ENCODE data around the gene ZMAT5. TPM values are rescaled to one million over a fixed set of nuclear protein-coding genes. Genes with fewer than 3 reads are reported as not detected.

ZMAT5 gene
- polyA plus RNA-seq, 2 of the 4 experiments (the other 2 are of a cell fraction) = 13.0 to 13.3 TPM

DNA sequence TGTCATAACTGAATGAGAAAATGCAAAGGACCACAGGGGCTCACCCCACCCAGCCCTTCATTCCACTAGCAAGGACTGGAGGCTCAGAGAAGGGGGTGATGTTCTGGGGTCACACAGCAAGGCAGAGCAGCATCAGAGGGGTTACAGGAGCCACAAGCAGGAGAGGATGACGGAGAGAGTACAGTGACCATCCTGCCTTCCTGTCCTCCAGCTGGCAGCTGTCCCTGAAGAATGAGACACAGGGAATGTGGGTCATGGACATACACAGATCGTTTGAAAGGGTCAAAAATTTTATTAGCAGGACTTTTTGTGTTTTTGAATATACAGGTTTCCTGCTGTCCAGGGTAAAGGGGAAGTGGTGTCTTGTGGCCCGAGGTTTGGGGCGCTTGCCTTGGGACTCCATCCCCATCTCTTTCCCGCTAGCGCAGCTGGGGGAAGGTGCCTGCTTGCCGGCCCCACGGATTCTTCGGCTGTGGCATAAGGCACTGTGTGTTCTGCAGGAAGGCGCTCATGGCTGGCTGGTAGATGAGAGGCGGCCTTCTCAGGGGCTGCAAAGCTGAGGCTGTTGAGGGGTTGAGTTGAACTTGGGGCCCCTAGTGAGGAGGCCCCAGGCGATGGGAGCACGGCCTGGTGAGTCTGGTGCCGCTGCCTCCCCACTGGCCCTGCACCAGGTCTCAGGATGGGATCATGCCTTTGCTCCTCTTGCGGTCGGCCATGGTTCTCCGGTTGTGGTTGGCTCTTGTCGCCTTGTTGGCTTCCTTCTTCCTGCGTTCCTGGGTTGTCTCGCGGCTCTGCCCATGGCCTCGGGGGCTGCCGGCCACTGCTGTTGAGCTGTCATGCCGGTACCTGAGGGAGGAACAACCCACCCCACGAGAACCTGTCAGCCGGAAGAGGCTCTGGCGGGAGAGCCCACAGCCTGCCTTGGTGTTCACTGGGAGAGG lies 21.8 kb upstream of the ZMAT5 start:
- POLR2A ChIA-PET = no interaction called here
- H3K9me3 ChIP-seq = no peaks in the 10 kb centered on the region
- ATAC-seq = no peak
- 83% methylated on average over 10 of the region's 27 CpGs for WGBS (ENCODE audit: missing lambda C conversion rate)
- H3K27ac ChIP-seq = no peak overlapping the region
- DNase-seq (ENCODE audit: low read depth in 1 of 2, low spot score in 1 of 2) = no peak
- H3K4me1 ChIP-seq = no peaks in the 10 kb centered on the region
- H3K4me3 ChIP-seq = no peak overlapping the region
- no peak for FAIRE-seq
- CTCF ChIA-PET = no interaction called here
- no peak overlapping the region for H3K4me2 ChIP-seq
- TF ChIP-seq RNF2 (IDR thresholded peaks at IDR 0.05; ENCODE audit: borderline replicate concordance, low read depth) (no peak), JUN (IDR thresholded peaks at IDR 0.05) (no peak), CHD2 (IDR thresholded peaks at IDR 0.05; ENCODE audit: low read length, partially characterized antibody) (no peak), POLR2AphosphoS2 (conservative IDR thresholded peaks at IDR 0.05; ENCODE audit: low read length) (no peak), MAFK (IDR thresholded peaks at IDR 0.05; ENCODE audit: partially characterized antibody) (no peak), PHF8 (IDR thresholded peaks at IDR 0.05; ENCODE audit: borderline replicate concordance, low read depth) (no peak)
- TF ChIP-seq, protein P1, sequence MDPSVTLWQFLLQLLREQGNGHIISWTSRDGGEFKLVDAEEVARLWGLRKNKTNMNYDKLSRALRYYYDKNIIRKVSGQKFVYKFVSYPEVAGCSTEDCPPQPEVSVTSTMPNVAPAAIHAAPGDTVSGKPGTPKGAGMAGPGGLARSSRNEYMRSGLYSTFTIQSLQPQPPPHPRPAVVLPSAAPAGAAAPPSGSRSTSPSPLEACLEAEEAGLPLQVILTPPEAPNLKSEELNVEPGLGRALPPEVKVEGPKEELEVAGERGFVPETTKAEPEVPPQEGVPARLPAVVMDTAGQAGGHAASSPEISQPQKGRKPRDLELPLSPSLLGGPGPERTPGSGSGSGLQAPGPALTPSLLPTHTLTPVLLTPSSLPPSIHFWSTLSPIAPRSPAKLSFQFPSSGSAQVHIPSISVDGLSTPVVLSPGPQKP (IDR thresholded peaks at IDR 0.05; ENCODE audit: low read depth, low read length) = no peak

DNA sequence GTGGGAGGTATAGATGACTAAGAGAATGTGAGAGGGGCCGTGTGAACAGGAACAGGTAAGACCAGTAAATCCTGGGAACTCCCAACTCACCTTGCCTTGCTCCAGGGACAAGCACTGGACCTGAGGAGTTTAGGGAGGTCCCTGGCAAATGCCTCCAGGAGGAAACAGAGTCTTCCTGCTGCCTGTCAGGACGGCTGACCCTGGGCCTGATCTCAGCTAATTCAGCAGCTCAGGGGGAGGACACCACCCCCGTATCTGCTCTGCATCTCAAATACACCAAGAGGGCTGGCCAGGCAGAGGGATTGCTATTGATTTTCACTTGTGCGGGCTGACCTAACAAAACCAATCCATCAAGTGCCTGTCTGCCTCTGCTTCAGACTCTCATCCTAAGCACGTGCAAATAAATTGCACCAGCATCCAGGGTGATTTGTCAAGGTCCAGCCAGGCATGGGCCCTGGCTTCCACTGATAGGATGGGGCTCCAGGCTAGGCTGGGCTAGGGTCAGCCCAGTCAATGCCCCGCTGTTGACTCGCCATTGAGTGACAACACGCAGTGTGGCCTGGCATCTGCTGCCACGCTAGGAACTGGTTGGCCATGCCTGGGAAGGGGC lies 20.7 kb upstream of the ZMAT5 start:
- no peaks in the 10 kb centered on the region for H3K4me1 ChIP-seq
- 81% methylated on average over 8 of the region's 9 CpGs for WGBS (ENCODE audit: missing lambda C conversion rate)
- ATAC-seq = no peak
- H3K4me2 ChIP-seq = no peak overlapping the region
- POLR2A ChIA-PET = no interaction called here
- CTCF ChIA-PET = interaction anchor here (1.0 kb wide), 1 partner anchor 9 kb away, joined by 3 read pairs; no protein-coding TSS in a partner anchor
- H3K4me3 ChIP-seq = no peak overlapping the region
- no peaks in the 10 kb centered on the region for H3K9me3 ChIP-seq
- TF ChIP-seq NFE2L2 (conservative IDR thresholded peaks at IDR 0.05; ENCODE audit: low read length) = no peak
- TF ChIP-seq BHLHE40 (IDR thresholded peaks at IDR 0.05; ENCODE audit: low read depth, low read length) = no peak
- no peak for TF ChIP-seq GATA3 (IDR thresholded peaks at IDR 0.05; ENCODE audit: borderline replicate concordance)
- no peak for TF ChIP-seq RAD21 (conservative IDR thresholded peaks at IDR 0.05 in 1 of 2, IDR thresholded peaks at IDR 0.05 in 1 of 2)
- TF ChIP-seq RFX5 (IDR thresholded peaks at IDR 0.05) = no peak
- TF ChIP-seq SREBF2 (IDR thresholded peaks at IDR 0.05) = no peak
- TF ChIP-seq FOSL2 (IDR thresholded peaks at IDR 0.05) = no peak
- TF ChIP-seq FOSL2 (CRISPR knock-in tag; IDR thresholded peaks at IDR 0.05) = no peak
- TF ChIP-seq EHMT2 (IDR thresholded peaks at IDR 0.05; ENCODE audit: low read depth) = no peak
- TF ChIP-seq CBX2 (IDR thresholded peaks at IDR 0.05; ENCODE audit: borderline replicate concordance, low read depth) = no peak
- TF ChIP-seq CBX8 (IDR thresholded peaks at IDR 0.05) = no peak
- no peak for TF ChIP-seq TFCP2L1 (CRISPR knock-in tag; IDR thresholded peaks at IDR 0.05)
- TF ChIP-seq, protein P2, sequence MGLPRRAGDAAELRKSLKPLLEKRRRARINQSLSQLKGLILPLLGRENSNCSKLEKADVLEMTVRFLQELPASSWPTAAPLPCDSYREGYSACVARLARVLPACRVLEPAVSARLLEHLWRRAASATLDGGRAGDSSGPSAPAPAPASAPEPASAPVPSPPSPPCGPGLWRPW (IDR thresholded peaks at IDR 0.05) = no peak
- no peak for DNase-seq (ENCODE audit: low read depth in 1 of 2, low spot score in 1 of 2)
- no peak for FAIRE-seq
- H3K27ac ChIP-seq = no peak overlapping the region

DNA sequence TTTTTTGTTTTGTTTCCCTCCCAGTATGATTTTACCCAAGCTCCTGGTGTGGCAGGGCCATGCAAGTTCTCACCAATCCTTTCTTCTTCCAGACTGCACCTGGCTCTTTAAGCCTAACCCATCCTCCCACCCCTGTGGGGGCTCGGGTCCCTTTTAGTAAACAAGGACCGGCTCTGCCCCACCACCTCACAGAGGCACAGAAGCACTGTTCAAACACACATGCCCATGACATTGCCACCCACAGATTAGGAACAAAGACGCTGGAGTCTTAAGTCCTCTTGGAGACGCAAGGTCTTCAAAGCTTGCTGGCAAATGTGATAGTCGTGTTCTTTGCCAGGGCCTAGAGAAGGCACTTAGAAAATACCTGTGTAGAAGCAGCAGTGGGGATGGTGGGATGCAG lies 19.2 kb upstream of the ZMAT5 start:
- Histone ChIP-seq H3K27ac (no peak overlapping the region), H3K9me3 (no peaks in the 10 kb centered on the region), H3K4me3 (no peak overlapping the region), H3K4me2 (no peak overlapping the region), H3K4me1 (peaks cover 13% of the 10 kb centered on the region)
- TF ChIP-seq, protein P3, sequence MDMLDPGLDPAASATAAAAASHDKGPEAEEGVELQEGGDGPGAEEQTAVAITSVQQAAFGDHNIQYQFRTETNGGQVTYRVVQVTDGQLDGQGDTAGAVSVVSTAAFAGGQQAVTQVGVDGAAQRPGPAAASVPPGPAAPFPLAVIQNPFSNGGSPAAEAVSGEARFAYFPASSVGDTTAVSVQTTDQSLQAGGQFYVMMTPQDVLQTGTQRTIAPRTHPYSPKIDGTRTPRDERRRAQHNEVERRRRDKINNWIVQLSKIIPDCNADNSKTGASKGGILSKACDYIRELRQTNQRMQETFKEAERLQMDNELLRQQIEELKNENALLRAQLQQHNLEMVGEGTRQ (IDR thresholded peaks at IDR 0.05) = no peak
- CTCF ChIA-PET = interaction anchor here (1.5 kb wide), 1 partner anchor 30 kb away, joined by 5 read pairs; no protein-coding TSS in a partner anchor
- ATAC-seq = no peak
- POLR2A ChIA-PET = no interaction called here
- FAIRE-seq = no peak
- 55% methylated on average over 5 of the region's 5 CpGs for WGBS (ENCODE audit: missing lambda C conversion rate)
- no peak for DNase-seq (ENCODE audit: low read depth in 1 of 2, low spot score in 1 of 2)

Data from A549 (cell line).